Measurements from ENCODE around the gene NTSR2.

- TF ChIP-seq POLR2A (IDR thresholded peaks at IDR 0.05): no peak
- no peak for TF ChIP-seq CTCF (IDR thresholded peaks at IDR 0.05)
- TF ChIP-seq EP300 (IDR thresholded peaks at IDR 0.05): no peak
- no peak for TF ChIP-seq POLR2AphosphoS5 (IDR thresholded peaks at IDR 0.05)
Measured at GRCh38 chr2:11687736-11688135, 17.7 kb upstream of the NTSR2 start.
